Hepatocyte (in vitro differentiated cells): ENCODE data around the gene SYN1. TPM values are rescaled to one million over a fixed set of nuclear protein-coding genes. Genes with fewer than 3 reads are reported as not detected.

ENCODE experiments used
- DNase-seq: peaks from one replicate; pipeline ENCODE4 v3.0.0-alpha.2; 2016; ENCODE audit warnings: low spot score
- H2AFZ ChIP-seq: fragments of 200-600 bp; sonication (generic); 2 replicates; pipeline ENCODE4 v1.6.0; 2016; ENCODE audit warnings: antibody characterized with exemption, mild to moderate bottlenecking
- H3K27ac ChIP-seq: fragments of 200-600 bp; sonication (generic); 2 replicates; pipeline ENCODE4 v1.5.1; 2016; ENCODE audit warnings: mild to moderate bottlenecking
- H3K27me3 ChIP-seq: fragments of 200-600 bp; sonication (generic); 2 replicates; pipeline ENCODE4 v1.6.1; 2016
- H3K36me3 ChIP-seq: fragments of 200-600 bp; sonication (generic); replicated peaks from 2 replicates; pipeline ENCODE4 v1.5.1; 2016; ENCODE audit warnings: low read depth; ENCODE audit not compliant: insufficient read depth
- H3K4me1 ChIP-seq: fragments of 200-600 bp; sonication (generic); 2 replicates; pipeline ENCODE4 v1.5.1; 2016; ENCODE audit warnings: mild to moderate bottlenecking, moderate library complexity; ENCODE audit not compliant: insufficient read depth
- H3K4me2 ChIP-seq: fragments of 200-600 bp; sonication (generic); 2 replicates; pipeline ENCODE4 v1.6.0; 2016
- H3K4me3 ChIP-seq: fragments of 200-600 bp; sonication (generic); 2 replicates; pipeline ENCODE4 v1.5.1; 2016; ENCODE audit warnings: mild to moderate bottlenecking
- H3K79me2 ChIP-seq: fragments of 200-600 bp; sonication (generic); 2 replicates; pipeline ENCODE4 v1.6.0; 2017; ENCODE audit warnings: mild to moderate bottlenecking
- H3K9me2 ChIP-seq: fragments of 200-600 bp; sonication (generic); replicated peaks from 2 replicates; pipeline ENCODE4 v1.6.0; 2017; ENCODE audit warnings: mild to moderate bottlenecking; ENCODE audit not compliant: insufficient read depth
- H3K9me3 ChIP-seq: fragments of 200-600 bp; sonication (generic); 2 replicates; pipeline ENCODE4 v1.5.1; 2016; ENCODE audit warnings: low read depth, mild to moderate bottlenecking
- H4K20me1 ChIP-seq: fragments of 200-600 bp; sonication (generic); 2 replicates; pipeline ENCODE4 v1.6.0; 2016; ENCODE audit warnings: mild to moderate bottlenecking; ENCODE audit not compliant: insufficient read depth, poor library complexity, severe bottlenecking
- EZH2 ChIP-seq: fragments of 200-600 bp; sonication (generic); IDR thresholded peaks from 2 replicates; pipeline ENCODE4 v1.6.1; 2016; ENCODE audit warnings: antibody characterized with exemption, mild to moderate bottlenecking, borderline replicate concordance
- EZH2phosphoT487 ChIP-seq: fragments of 200-600 bp; sonication (generic); IDR thresholded peaks from one replicate; pipeline ENCODE4 v1.6.1; 2018; ENCODE audit warnings: antibody characterized with exemption, mild to moderate bottlenecking, low read depth, moderate library complexity; ENCODE audit not compliant: unreplicated experiment, severe bottlenecking
- WGBS: methylation state at CpG from one replicate; pipeline ENCODE4 v1.1.6; 2016; ENCODE audit warnings: low lambda C conversion rate; ENCODE audit errors: missing lambda C conversion rate; 5-methylcytosine and 5-hydroxymethylcytosine counted together
- polyA plus RNA-seq: library from polyadenylated mRNA; unstranded; fragments of >200 nt; fragmentation: Nextera tagmentation; extraction: Ambion mirVana; gene quantifications from 2 replicates; pipeline ENCODE4 v1.2.1, GENCODE V29; 2016
- total RNA-seq: library from RNA; depleted of rRNA; stranded (reverse); fragments of >200 nt; gene quantifications from 2 replicates; pipeline ENCODE4 v1.2.3, GENCODE V29; 2014
- TF ChIP-seq, protein P1 (sequence below): fragments of 200-600 bp; sonication (generic); IDR thresholded peaks from 2 replicates; pipeline ENCODE4 v1.5.1; 2016; ENCODE audit warnings: antibody characterized with exemption, mild to moderate bottlenecking; ENCODE audit not compliant: poor library complexity

The SYN1 gene
- total and polyA plus RNA-seq, 2 experiments from 2014 or later, result 0.43 to 3.7 TPM

DNA sequence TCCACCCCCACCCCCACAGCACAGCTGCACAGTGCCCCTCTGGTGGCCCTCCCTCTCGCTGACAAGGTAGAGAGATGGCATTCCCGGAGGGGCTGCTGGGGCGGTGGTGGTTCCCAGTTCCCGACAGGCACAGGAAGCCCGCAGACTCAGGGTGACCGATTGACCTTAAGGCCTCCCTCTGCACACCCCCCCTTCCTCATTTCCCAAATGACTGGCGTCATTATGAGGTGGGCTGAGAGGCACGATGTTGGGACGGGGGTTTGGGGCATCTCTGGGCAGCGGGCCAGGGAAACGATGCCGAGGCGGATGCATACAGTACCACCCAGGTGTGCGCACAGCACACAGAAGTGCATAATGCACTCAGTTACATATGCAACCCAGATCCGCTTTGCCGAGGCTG, 41.0 kb downstream of the SYN1 start:
- H3K9me3 ChIP-seq, result no peaks in the 10 kb centered on the region
- no peak overlapping the region for H3K4me3 ChIP-seq
- no peaks in the 10 kb centered on the region for H3K36me3 ChIP-seq
- peaks cover 8% of the 10 kb centered on the region for H3K4me1 ChIP-seq
- H3K4me2 ChIP-seq, result no peak overlapping the region
- no peaks in the 10 kb centered on the region for H3K9me2 ChIP-seq
- no peaks in the 10 kb centered on the region for H4K20me1 ChIP-seq
- H3K79me2 ChIP-seq, result peaks cover 2% of the 10 kb centered on the region
- peak; percentile 3 for DNase-seq
- 75% methylated on average over 15 of the region's 16 CpGs for WGBS
- no peaks in the 10 kb centered on the region for H3K27me3 ChIP-seq
- no peak for TF ChIP-seq EZH2
- TF ChIP-seq, protein P1, sequence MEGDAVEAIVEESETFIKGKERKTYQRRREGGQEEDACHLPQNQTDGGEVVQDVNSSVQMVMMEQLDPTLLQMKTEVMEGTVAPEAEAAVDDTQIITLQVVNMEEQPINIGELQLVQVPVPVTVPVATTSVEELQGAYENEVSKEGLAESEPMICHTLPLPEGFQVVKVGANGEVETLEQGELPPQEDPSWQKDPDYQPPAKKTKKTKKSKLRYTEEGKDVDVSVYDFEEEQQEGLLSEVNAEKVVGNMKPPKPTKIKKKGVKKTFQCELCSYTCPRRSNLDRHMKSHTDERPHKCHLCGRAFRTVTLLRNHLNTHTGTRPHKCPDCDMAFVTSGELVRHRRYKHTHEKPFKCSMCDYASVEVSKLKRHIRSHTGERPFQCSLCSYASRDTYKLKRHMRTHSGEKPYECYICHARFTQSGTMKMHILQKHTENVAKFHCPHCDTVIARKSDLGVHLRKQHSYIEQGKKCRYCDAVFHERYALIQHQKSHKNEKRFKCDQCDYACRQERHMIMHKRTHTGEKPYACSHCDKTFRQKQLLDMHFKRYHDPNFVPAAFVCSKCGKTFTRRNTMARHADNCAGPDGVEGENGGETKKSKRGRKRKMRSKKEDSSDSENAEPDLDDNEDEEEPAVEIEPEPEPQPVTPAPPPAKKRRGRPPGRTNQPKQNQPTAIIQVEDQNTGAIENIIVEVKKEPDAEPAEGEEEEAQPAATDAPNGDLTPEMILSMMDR, result no peak
- TF ChIP-seq EZH2phosphoT487, result no peak
- H3K27ac ChIP-seq, result no peak overlapping the region
- H2AFZ ChIP-seq, result no peak overlapping the region

DNA sequence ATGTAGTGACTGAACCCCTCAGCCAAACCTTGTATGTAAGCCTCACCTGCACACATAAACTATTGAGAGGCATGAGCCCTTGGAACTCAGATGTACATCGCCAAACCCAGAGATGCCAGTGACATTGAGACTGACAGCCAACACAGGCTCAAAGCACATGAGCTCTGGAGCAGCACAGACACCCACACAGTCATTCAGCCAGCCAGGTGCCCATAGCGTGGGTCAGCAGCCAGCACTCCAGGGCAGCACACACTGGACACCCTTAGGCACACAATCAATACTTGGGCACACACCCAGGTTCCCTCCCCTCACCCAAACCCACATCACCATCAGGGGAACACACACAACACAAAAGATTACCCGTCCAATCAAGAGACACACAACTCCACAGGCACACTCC, 41.8 kb downstream of the SYN1 start:
- H3K9me3 ChIP-seq, result no peaks in the 10 kb centered on the region
- no peaks in the 10 kb centered on the region for H3K27me3 ChIP-seq
- WGBS, result 51% methylated on average over 2 of the region's 3 CpGs
- peaks cover 2% of the 10 kb centered on the region for H3K79me2 ChIP-seq
- H2AFZ ChIP-seq, result no peak overlapping the region
- no peak for DNase-seq
- no peak for TF ChIP-seq EZH2
- no peak for TF ChIP-seq EZH2phosphoT487
- TF ChIP-seq, protein P1, result no peak
- H3K36me3 ChIP-seq, result no peaks in the 10 kb centered on the region
- H3K4me3 ChIP-seq, result no peak overlapping the region
- H3K27ac ChIP-seq, result no peak overlapping the region
- H3K9me2 ChIP-seq, result no peaks in the 10 kb centered on the region
- no peaks in the 10 kb centered on the region for H4K20me1 ChIP-seq
- no peak overlapping the region for H3K4me2 ChIP-seq
- peaks cover 8% of the 10 kb centered on the region for H3K4me1 ChIP-seq

DNA sequence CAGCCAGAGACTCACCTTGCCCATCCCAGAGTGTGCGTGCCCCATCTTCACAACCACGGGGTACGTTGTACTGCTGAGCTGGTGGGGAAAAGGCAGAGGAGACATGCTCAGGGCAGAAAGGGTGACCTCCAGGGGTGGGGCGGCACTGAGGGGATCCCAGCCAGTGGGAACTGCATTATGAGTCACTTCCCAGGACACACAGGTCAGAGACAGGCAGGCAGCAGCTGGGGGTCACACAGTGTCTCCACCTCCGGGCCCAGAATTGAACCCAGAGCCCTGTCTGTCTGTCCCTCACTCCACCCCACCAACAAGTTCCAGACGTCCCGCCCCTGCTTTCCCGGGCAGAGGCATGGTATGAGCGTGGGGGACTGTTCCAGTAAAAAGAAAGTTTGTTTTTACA, 42.2 kb downstream of the SYN1 start:
- Histone ChIP-seq H3K4me1 (peaks cover 8% of the 10 kb centered on the region), H4K20me1 (no peaks in the 10 kb centered on the region), H3K36me3 (no peaks in the 10 kb centered on the region), H2AFZ (no peak overlapping the region), H3K79me2 (peaks cover 2% of the 10 kb centered on the region), H3K27me3 (no peaks in the 10 kb centered on the region), H3K27ac (no peak overlapping the region), H3K9me3 (no peaks in the 10 kb centered on the region), H3K4me2 (no peak overlapping the region), H3K4me3 (no peak overlapping the region), H3K9me2 (no peaks in the 10 kb centered on the region)
- TF ChIP-seq EZH2 (no peak), EZH2phosphoT487 (no peak)
- TF ChIP-seq, protein P1, result no peak
- no peak for DNase-seq
- WGBS, result 72% methylated on average over 9 of the region's 9 CpGs
